Kidney glomerular epithelial cell (primary cell): Measurements from ENCODE around the gene DOCK4.

Source experiments
- DNase-seq: peaks from one replicate; lab custom pipeline; 2025; lab: John Stamatoyannopoulos, UW

The DOCK4 gene

DNA sequence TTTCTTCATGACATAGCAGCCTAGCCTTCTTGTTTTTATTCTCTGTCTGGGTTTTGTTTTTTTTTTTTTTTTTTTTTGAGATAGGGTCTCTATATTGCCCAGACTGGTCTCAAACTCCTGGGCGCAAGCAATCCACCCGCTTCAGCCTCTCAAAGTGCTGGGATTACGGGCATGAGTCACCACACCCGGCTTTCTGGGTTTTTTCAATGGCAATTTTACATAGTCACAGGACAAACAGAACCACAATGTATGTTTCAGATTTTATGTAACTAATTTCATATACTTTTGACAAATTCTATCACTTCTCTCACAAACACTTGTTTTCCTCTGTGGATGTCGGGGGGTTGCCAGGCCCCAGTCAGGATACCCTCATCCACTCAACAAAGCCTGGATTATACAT, 16.5 kb downstream of the DOCK4 start:
- DNase-seq: no peak

DNA sequence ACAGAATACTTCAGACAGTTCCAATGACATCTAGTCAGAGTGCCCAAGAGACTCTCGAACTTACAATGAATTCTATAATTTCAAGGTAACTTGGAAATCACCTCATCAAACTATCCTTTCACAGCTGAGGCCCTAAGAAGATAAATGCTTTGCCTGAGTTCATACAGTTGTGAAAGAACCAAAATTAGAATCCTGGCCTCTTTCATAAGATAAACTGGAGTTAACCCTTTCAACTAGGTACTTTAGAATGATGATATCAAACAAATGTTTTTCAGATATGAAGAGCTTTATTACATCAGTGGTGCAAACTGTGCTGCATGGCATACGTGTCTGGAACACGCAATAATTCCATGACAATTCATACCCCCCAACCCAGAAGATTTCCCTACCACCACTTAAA, 17.9 kb downstream of the DOCK4 start:
- DNase-seq: no peak

DNA sequence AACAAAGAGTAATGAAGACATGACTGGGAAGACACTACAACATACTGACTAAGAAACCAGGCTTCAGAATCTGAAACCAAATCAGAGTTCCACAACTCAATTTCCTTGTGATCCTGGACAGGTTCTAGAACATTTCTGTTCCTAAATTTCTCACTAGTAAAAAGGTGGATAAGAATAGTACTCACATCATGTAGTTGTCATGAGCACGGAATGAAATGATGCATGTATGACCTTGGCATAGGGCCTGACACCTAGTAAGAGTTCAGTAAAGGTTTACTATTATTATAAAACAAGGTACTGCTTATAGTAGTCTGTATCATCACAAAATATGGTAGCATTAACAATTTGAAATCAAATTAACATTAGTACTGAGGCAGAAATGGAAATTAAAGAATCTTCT, 19.9 kb downstream of the DOCK4 start:
- DNase-seq: no peak

DNA sequence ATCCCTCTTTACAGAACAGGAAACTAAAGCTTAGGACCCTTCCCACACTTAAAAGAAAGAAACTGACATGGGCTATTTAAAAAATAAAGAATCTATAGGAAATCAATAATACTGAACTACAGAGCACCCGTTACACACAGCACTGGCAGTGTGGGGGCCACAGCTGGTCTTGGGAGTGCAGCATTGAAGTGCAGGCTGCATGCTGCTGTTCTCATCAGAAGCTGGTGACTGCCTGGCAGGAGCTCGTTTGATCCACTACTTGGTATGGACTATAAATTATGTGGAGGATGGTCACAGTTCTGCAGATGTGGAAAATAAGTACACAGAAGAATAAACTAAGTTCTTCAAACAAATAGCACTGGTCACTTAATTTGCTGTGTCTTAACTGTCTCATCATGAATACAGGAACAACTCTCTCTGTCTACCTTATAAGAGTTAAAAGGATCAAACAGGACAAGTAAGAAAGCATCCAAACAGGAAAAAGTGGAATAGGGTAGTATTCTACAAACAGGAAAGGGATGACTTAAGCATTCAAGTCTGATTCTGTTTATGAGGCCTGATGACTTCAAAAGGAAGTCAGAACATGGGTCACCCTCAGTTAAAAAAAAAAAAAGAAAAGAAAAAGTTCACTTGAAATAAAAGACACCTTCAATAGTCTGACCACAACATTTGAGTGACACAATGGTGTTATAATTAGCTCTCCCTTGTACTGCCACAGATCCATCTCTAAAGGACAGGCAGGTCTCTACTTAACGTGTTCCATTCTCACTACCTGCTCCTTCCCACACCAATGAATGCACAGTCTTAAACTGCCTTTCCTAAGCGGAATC, 21.0 kb downstream of the DOCK4 start:
- no peak for DNase-seq

DNA sequence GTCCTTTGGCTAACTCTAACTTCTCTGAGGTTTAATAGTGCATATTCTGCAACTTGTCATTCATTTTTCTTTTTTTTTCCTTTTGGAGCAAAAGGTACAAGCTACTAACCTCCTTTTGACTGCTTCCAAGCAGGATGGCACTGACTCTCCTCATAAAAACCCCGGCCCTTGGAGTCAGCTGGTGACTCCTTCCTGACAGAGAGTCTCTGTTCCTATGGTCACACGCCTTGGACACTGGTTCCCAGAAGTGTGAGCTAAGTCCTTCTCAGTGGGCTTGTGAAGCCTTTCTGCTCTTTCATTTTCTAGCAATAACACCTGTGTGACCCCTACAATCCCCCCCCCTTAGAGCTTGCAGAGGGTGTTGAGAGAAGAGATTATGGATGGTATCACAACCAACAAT, 21.7 kb downstream of the DOCK4 start:
- DNase-seq: no peak

DNA sequence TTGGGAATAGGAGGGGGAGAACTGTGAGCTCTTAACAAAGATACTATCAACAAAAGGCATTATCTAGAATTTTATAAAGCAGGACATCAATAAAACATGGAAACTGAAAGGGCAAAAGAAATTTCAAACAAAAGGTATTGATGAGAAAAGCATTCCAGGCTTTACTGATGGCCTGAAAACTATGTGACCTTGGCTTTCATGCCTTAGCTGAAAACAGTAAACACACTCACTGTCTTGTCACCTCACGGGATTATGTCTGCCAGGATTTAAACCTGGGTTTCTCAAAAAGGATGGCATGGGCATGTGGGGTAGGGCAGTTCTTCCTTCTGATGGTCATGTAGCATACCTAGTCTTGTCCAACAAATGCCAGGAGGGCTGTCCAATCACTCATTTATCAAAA, 22.9 kb downstream of the DOCK4 start:
- no peak for DNase-seq

DNA sequence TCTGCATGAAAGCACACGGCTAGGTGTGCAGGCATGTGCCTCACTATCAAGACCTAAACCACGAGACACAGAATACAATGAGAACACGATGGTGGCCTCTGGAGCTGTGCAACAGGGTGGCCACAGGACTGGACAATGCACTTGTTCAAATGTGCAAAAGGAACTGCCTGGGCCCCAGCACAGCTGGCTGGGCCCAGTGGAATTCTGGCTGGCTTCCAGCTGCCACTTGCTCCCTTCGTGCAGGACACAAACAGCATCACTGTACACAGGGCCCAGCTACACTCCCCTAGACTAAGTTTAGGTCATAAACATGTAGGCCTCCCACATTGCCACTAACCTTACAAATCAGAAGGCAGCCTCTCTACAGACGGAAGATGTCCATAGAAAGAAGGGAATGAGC, 23.4 kb downstream of the DOCK4 start:
- no peak for DNase-seq

DNA sequence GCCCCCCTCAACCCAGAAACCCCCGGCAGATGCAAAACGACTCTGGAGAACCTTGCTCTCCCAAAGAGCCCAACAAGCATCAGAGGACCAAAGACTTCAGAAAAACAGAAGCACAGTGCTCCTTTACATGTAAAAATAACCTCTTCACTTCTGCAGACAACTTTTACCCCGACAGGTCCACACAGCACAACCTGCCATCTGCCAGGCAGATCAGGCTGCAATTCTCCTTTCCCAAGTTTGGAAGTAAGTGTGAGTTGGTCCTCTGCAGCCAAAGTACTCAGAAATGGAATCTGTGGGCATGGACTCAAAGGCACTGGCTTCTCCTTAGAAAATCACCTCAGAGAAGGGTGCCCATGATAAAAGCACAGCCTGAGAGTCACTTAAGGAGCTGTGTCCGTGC, 26.0 kb downstream of the DOCK4 start:
- no peak for DNase-seq

DNA sequence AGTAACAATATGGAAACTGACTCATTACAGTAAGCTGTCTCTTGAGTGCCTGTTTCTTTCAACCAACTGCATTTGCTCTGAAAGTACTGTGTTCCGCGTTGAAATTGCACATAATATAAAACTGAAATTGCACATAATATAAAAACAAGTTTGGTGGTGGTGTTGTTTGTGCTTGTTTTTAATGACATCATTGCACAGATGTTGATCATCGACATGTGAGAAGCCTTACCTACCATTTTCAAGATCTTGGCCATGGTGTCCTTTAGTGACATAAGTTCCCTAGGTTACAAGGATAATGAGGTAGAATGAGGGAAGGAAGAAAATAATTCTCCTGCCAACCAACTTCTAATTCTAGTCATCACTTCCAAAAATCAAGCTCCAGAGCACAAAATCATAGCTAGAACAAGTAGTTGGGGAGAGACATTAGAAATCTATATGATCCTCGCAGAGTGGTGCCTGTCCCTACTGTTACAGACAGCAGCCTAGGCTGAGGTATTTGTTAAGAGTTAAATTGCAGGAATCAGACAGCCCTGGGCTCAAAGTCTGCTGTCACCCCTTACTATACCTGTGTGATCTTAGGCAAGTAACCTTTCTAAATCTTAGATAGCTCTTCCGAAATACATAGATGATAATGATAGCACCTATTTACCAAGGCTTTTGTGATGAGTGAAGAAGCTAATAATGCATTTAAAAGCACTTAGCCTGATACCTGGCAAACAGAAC, 29.3 kb downstream of the DOCK4 start:
- DNase-seq: no peak

DNA sequence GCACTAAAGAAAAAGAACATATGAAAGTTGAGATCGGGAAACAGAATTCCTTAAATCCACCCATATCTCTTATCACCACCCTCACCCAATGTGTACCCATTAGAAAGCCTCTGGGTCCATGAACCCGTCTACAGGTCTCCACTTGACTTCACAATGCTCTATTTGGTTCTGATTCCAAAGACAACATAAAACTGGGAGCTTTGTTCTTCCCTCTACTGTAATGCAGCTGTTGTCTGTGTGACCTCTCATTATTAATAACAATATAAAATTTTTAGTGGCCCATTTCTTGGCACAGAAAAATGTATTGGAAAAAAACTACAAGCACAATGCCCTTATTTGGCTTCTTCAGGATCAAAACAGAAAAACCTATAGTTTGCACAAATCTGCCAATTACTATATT, 30.0 kb downstream of the DOCK4 start:
- no peak for DNase-seq

DNA sequence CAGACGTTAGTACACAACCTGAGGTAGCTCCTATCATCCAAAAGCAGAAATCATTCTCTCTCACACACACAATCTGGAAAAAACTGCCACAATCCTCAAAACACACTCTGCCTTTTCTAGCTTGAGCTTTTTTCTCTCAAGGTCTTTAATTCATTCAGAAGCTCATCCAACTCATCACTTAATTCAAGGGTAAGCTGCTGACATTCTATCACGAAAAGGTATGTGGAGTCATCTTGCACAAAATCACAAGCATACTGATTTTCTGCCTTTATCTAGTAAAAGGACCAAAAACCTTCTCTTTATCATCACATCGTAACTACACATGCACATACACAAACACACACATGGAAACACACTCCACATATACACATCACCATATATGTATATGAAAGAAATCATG, 32.0 kb downstream of the DOCK4 start:
- no peak for DNase-seq

DNA sequence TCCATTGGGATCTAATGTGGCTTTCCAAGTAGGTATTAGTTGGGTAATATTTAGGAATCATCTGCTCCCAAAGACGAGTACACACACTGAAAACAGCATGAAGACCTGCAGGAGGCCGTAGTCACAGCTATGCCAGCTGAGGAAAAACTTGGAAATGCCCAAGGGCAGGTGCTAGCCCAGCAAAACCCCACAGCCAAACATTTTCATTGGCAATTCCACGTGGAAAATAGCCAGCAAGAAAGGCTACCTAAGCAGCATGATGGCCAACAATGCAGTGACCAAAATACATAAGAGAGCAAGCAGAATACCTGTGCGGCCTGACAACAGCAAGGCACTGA, 32.7 kb downstream of the DOCK4 start:
- DNase-seq: no peak

DNA sequence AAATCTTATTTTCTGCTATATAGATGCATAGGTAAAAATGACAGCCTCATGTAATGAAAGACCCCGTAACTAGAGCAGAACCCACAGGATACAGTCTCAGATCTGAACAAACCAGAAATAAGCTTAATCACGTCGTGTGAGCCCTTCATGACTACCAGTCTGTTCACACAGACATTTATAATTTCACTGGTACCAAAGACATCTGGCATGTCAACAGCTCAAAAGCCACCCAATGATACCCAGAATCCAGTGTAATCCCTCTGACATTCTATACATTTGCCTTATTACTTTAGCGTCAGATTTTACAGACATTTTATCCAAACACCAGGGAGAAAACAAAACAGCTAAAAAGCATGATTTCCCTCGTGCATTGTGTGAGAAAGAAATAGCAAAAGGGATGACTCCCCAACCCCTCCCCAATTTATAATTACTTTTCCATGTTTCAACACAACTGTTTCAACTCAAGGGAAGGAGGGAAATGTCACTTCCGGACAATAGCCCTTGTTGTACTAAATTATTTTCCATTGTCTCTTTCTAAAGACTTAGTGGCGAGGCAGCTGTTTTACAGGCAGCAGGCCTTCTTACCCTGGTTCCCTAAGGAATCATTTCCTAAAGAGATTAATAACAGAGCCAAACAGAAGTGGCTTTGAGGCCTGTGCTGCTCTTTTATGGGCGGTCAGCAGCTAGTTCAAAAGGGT, 33.2 kb downstream of the DOCK4 start:
- DNase-seq: no peak

DNA sequence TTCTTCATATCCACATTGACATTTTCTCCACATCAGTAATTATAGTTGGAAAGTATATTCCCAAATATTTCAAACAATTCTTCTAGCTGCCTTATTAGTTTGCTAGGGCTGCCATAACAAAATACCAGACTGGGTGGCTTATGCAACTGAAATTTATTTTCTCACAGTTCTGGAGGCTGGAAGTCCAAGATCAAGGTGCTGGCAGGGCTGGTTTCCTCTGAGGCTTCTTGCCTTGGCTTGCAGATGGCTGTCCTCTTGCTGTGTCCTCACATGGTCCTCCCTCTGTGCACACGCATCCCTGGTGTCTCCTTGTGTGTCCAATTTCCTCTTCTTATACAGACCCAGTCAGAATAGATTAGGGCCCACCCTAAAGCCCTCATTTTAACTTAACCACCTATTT, 34.5 kb downstream of the DOCK4 start:
- no peak for DNase-seq

DNA sequence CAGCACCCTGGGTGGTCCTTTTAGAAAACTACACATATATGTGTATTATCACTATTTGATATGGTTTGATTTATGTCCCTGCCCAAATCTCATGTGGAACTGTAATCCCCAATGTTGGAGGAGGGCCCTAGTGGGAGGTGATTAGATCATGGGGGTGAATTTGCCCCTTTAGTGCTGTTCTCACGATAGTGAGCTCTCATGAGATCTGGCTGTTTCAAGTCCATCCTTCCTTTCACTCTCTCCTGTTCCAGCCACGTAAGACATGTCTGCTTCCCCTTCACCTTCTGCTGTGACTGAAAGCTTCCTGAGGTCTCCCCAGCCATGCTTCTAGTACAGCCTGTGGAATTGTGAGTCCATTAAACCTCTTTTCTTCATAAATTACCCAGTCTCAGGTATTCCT, 37.3 kb downstream of the DOCK4 start:
- no peak for DNase-seq

DNA sequence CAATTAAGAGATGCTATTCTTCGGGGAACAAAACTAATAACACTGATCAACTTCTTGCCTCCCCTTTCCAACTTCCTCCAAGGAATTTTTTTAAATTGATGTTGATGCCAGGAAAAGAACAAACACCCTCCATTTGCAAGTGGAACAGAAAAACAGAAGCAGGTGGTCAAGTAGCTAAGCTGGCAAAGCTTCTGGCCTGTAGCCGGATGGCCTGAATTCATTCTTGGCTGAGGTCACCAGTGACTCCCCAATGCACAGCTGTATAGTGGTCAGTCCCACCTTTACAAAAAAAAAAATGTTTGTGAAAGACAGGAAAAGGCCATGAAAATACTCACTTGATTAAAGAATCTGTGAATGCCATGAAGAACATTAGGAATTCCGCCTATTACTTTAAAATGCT, 39.1 kb downstream of the DOCK4 start:
- no peak for DNase-seq

DNA sequence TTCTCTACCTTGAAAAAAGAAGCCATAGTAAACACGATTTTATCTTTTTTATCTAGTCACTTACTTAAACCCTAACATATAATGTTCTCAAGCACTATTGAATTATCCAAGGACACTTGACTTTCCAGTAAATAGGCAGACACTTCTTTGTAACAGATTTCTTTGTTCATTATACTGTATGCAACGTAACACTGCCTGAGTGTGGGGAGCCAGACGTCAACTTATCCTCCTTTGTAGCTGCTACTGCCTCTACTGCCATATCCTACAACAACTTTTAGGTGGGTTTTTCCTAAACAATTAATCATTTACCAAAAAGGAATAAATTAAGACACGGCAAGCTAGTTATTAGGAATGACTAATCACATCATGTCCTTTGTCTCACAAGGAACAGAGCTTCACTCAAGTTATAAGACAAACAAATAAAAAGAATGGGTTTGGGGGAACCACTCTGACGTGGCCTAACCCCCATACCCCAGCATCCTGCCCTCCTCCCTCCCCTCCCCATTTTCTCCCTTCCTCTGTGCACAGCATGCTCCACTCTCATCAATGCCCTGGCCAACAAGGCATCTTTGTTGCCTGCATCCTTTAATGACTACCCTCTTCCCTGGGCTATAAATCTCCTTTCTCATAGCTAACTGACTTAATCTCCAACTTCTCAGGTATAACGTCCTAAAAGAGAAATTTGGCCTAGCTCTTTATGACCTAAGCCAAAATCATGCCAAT, 43.3 kb downstream of the DOCK4 start:
- DNase-seq: peak; percentile 48

DNA sequence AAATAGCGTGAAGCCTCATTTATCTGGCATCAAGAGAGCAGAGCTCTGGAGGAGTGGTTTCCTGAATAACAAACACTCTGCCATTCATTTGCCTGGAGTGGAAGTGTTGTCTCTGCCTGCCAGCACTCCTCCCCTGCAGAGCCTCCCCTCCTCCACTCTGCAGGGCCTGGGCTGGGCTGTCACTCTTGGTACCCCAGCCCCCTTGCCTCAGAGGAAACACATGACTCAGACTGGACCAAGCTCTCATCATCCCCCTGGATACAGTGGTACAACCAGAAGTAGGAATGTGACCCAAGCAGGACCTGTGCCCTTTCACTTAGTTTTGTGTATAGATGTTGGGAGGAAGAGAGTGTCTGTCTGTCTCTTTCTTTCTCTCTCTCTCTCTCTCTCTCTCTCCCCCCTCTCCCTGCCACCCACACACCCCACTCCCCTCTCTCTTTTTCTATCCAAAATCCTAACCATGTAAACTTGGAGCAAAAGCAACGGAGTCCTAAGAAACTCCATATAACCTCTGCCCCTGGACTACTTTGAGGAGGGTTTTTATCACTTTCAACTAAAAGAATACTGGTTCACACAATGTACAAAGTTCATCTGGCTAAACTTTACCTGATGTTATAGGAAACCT, 43.9 kb downstream of the DOCK4 start:
- DNase-seq: peak; percentile 87

DNA sequence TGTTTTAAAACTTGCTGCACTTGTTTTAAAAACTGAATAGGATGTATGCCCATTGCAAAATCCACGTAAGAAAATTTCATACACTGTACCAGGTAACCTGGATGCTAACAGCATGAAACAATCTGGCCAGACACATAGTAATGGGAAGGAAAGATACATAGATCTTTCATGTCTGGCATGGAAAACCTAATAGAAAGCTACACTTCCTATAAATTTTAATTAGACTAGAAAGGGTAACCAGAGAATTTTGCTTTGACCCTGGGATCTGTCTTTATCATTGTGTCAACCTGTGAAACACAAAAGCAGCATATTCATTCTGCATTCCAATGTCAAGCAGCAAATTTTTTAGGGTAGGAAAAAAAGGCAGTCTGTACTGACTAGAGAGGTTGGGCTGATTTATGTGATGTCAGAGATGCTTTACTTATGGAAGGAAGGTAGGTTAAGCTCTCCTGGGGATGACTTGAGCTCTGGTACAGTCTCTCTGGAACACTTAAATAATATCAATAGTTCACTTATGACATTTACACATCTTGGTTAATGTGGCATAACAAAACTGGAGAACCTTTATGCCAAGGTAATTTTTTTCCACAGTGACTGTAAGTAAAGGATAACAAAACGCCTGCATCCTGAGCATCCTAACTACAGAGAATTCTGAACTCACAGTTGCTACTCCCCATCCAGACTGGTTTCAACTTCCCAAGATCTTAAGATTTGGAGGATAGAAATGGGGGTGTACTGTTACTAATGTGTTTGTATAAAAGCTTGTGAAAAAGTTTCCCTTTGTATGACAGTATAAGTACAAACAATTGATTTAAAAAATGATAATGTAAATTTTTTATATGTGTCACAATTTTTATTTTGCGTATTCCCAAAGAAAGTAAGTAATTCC, 44.7 kb downstream of the DOCK4 start:
- DNase-seq: no peak

DNA sequence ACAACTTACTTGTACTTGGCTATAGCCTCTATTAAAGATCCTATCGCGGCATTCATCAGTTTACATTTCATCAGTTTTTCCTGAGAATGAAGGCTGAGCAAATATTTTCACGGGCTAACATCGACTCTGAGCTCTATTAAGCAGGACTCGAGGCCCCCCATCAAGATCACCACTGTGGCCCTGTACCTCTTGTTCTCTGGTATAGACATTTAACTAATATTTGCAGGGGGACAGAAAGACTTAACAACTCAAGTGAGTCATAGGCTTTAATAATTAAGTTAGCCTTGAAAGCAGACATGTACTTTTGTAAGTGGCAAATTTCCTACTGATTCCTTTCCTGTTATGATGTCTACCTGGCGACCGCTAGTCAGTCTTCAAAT, 45.4 kb downstream of the DOCK4 start:
- no peak for DNase-seq

DNA sequence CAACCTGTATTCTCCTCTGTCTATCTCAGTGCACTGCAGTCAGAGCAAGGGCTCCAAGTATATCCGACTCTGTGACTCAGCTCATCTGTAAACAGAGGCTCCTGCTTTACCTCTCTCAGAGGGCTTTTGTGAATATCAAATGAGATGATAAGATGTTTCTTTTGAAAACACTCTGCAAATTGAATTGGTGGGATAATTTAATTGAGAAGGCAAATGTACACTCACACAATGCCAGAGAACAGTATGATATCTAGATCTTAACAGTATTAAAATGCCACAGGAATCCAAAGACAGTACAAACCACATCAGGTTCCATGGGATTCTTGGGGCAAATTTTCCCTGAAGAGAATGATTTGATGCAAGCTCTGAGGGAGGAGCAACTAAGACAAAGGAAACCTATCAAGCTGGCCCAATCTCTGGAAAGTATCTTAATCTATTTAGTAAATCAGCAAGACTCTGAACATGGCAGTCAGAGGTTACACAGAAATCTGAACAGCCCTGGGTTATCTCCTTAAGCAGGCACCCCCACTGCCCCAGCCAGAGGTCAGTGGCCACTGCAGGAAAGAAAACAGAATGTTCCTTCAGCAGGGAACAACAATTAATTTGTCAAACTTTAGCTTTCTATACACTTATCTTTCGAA, 45.9 kb downstream of the DOCK4 start:
- DNase-seq: peak; percentile 63
